ENCODE measurements around the gene ANKRD33. TPM values are rescaled to one million over a fixed set of nuclear protein-coding genes. Genes with fewer than 3 reads are reported as not detected.

The ANKRD33 gene
- total RNA-seq, 2 experiments from 2014 or later, result not detected

DNA sequence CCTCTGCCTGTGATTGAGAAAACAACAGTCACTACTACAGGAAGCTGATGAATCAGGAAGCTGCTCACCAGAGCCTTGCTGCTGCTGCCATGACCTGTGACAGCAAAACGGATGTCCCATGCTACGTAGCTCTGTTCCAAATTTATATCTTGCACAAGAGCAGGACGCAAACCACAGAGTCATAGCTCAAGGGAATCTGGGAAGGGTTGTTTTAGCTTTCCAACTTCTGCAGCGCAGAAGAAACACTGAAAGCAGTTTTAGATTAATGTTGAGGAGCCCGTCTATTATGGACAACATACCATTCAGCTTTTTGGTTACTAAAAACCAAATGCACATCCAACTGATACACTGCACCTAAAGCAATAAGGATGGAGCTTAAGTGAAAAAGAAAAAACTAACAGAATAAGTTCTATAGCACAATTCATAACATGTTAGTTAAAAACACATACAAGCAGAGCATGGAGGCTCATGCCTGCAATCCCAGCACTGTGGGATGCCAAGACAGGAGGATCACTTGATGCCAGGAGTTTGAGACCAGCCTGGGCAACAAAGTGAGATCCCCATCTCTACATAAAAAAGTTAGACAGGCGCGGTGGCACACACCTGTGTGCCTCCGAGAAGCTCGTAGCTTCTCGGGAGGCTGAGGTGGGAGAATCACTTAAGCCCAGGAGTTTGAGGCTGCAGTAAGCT lies 1.7 kb upstream of the ANKRD33 start:
- no peaks in the 10 kb centered on the region for H3K36me3 Mint-ChIP-seq
- peak overlapping the region; percentile 56 for H3K27ac Mint-ChIP-seq
- DNase-seq, result peak; percentile 69
- intact Hi-C loops (cut with micrococcal nuclease), result no loop called here
- POLR2A ChIA-PET, result interaction anchor here (0.6 to 1.5 kb wide), 3 partner anchors 65 to 316 kb away, joined by 3 to 6 read pairs (median 4); no protein-coding TSS in a partner anchor
- peaks cover 8% of the 10 kb centered on the region for H3K9me3 Mint-ChIP-seq
- no peaks in the 10 kb centered on the region for H3K27me3 Mint-ChIP-seq
- H3K4me3 Mint-ChIP-seq, result peak overlapping the region; percentile 35
- CTCF ChIA-PET, result interaction anchor here (0.5 to 3.3 kb wide), 14 partner anchors 9 to 234 kb away, joined by 3 to 18 read pairs (median 4); no protein-coding TSS in a partner anchor
- H3K4me1 Mint-ChIP-seq (ENCODE audit: low read depth), result peaks cover 14% of the 10 kb centered on the region

DNA sequence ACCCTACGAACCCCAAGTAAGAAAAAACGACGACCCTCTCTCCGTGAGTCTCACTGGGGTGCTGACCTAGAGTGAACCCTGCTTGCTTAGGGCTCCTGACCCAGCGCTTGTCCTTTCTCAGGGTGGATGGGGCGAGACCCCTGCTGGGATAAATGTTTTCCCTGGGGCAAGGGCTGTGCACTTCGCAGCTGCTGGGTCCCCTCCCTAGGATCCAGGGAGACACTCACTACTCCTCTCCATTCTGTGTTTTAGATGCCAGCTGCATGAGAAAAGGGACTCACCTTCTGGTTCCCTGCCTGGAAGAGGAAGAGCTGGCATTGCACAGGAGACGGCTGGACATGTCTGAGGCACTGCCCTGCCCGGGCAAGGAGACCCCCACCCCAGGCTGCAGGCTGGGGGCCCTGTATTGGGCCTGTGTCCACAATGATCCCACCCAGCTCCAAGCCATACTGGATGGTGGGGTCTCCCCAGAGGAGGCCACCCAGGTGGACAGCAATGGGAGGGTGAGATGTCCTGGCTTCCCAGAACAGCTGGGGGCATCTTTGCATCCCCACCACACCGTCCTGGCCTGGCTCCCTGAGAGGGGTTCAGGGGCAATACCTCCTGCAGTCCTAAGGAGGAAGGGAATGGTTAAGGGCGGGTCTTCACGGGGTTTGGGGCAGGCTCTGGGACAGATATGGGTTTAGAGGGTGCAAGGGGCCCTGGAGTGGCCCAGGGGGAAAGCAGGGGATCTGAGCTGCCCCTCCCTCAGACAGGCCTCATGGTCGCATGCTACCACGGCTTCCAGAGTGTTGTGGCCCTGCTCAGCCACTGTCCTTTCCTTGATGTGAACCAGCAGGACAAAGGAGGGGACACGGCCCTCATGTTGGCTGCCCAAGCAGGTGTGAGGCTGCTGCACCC lies 663 bp downstream of the ANKRD33 start:
- DNase-seq, result no peak
- no peaks in the 10 kb centered on the region for H3K27me3 Mint-ChIP-seq
- CTCF ChIA-PET, result interaction anchor here (1.8 to 3.3 kb wide), 2 partner anchors 13 to 92 kb away, joined by 5 to 18 read pairs; no protein-coding TSS in a partner anchor
- H3K4me3 Mint-ChIP-seq, result no peak overlapping the region
- POLR2A ChIA-PET, result no interaction called here
- no peaks in the 10 kb centered on the region for H3K36me3 Mint-ChIP-seq
- peaks cover 14% of the 10 kb centered on the region for H3K4me1 Mint-ChIP-seq (ENCODE audit: low read depth)
- intact Hi-C loops (cut with micrococcal nuclease), result no loop called here
- H3K27ac Mint-ChIP-seq, result no peak overlapping the region
- H3K9me3 Mint-ChIP-seq, result peaks cover 8% of the 10 kb centered on the region

GRCh38 chr12:51889216-51890132 lies 1.6 kb downstream of the ANKRD33 start:
- no peak overlapping the region for H3K27ac Mint-ChIP-seq
- intact Hi-C loops (cut with micrococcal nuclease), result no loop called here
- ChIA-PET POLR2A (no interaction called here), CTCF (interaction anchor here (1.8 kb wide), 1 partner anchor 91 kb away, joined by 5 read pairs; no protein-coding TSS in a partner anchor)
- DNase-seq, result no peak
- no peaks in the 10 kb centered on the region for H3K27me3 Mint-ChIP-seq
- H3K4me3 Mint-ChIP-seq, result no peak overlapping the region
- H3K36me3 Mint-ChIP-seq, result no peaks in the 10 kb centered on the region
- H3K4me1 Mint-ChIP-seq (ENCODE audit: low read depth), result peaks cover 14% of the 10 kb centered on the region
- H3K9me3 Mint-ChIP-seq, result peaks cover 8% of the 10 kb centered on the region

DNA sequence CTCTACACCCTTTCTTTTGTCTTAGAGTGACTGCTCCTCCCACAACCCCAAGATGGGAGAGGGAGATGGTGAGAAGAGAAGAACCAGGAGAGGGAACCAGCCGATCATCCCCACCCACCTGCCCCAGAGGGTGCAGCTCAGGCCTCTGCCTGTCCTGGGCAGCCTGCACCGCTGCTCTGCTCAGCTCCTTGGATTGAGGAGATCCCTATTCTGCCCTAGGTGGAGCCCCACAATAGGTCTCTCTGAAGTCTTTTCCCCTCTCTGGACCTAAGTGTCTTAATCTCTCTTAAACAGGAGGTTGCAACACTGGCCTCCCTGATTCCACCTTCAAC lies 2.2 kb downstream of the ANKRD33 start:
- no peak for DNase-seq
- intact Hi-C loops (cut with micrococcal nuclease), result no loop called here
- H3K4me1 Mint-ChIP-seq (ENCODE audit: low read depth), result peaks cover 10% of the 10 kb centered on the region
- ChIA-PET POLR2A (no interaction called here), CTCF (no interaction called here)
- H3K27me3 Mint-ChIP-seq, result no peaks in the 10 kb centered on the region
- H3K27ac Mint-ChIP-seq, result no peak overlapping the region
- no peaks in the 10 kb centered on the region for H3K36me3 Mint-ChIP-seq
- H3K4me3 Mint-ChIP-seq, result no peak overlapping the region
- peaks cover 3% of the 10 kb centered on the region for H3K9me3 Mint-ChIP-seq

GRCh38 chr12:51890511-51891171 lies 2.7 kb downstream of the ANKRD33 start:
- peaks cover 8% of the 10 kb centered on the region for H3K4me1 Mint-ChIP-seq (ENCODE audit: low read depth)
- ChIA-PET POLR2A (no interaction called here), CTCF (no interaction called here)
- intact Hi-C loops (cut with micrococcal nuclease), result no loop called here
- no peaks in the 10 kb centered on the region for H3K9me3 Mint-ChIP-seq
- H3K27me3 Mint-ChIP-seq, result no peaks in the 10 kb centered on the region
- H3K36me3 Mint-ChIP-seq, result no peaks in the 10 kb centered on the region
- H3K27ac Mint-ChIP-seq, result no peak overlapping the region
- H3K4me3 Mint-ChIP-seq, result no peak overlapping the region
- no peak for DNase-seq

- no peak for DNase-seq
- Mint-ChIP-seq H3K36me3 (no peaks in the 10 kb centered on the region), H3K4me3 (no peak overlapping the region), H3K27ac (no peak overlapping the region), H3K27me3 (peaks cover 3% of the 10 kb centered on the region), H3K9me3 (no peaks in the 10 kb centered on the region), H3K4me1 (ENCODE audit: low read depth) (no peaks in the 10 kb centered on the region)
- intact Hi-C loops (cut with micrococcal nuclease), result no loop called here
- ChIA-PET CTCF (interaction anchor here (0.9 to 1.6 kb wide), 2 partner anchors 31 to 132 kb away, joined by 3 to 9 read pairs; no protein-coding TSS in a partner anchor), POLR2A (no interaction called here)
Measured at GRCh38 chr12:51891843-51892242, 3.9 kb downstream of the ANKRD33 start.

DNA sequence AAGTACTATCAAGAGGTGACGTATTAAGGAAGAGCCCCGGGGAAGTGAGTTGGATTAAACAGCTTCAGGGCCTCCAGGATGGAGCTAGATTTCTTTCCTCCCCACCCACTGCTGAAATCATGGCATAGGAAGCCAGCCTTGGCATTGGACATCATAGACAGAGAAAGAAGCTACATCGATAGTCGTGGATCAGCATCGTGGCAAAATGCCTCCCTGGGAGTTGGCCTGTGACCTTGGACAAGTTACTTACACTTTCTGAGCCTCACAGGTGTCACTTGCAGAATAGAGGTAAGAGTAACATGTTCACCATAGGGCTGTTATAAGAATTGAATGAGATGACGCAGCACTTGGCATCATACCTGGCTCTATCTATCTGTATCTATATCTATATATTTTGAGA lies 5.9 kb downstream of the ANKRD33 start:
- Mint-ChIP-seq H3K4me3 (no peak overlapping the region), H3K27me3 (peaks cover 3% of the 10 kb centered on the region), H3K4me1 (ENCODE audit: low read depth) (no peaks in the 10 kb centered on the region), H3K27ac (no peak overlapping the region), H3K9me3 (no peaks in the 10 kb centered on the region), H3K36me3 (no peaks in the 10 kb centered on the region)
- intact Hi-C loops (cut with micrococcal nuclease), result no loop called here
- CTCF ChIA-PET, result interaction anchor here (0.6 to 1.6 kb wide), 5 partner anchors 18 to 128 kb away, joined by 3 to 6 read pairs (median 4); no protein-coding TSS in a partner anchor
- POLR2A ChIA-PET, result interaction anchor here (0.6 kb wide), 1 partner anchor 230 kb away, joined by 3 read pairs; no protein-coding TSS in a partner anchor
- DNase-seq, result no peak

DNA sequence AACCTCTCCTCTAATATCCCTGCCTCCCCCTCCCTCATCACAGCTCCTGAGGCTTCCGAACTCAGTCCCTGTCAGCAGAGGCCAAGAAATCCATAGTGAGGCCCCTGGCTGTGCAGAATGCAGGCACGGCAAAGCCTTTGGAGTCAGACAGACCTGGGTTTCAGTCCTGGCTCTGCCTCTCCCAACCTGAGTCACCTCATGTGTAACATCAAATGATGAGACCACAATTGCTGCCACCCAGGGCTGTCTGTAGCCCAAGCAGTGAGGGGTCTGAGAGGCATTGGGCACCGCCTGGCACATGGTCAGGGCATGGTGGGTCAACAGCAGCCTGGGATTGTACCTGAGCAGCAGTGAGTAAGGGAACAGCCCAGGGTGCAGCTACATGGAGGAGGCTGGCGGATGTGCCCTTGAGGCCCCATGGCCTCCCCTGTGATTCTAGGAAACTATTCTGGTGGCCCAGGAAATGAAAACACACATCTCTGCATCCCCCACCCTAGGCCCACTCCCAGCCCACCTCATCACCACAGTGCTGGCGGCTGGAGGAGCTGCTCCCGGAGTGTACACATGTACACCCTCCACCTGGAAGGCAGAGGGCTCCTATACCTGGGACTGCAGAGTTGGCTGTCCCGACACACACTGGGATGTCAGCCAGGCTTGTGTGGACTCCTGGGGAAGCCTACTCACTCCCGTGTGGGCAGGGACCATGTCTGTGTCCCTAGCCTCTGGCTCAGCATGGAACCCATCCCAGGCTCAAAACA lies 7.7 kb downstream of the ANKRD33 start:
- H3K4me1 Mint-ChIP-seq (ENCODE audit: low read depth), result no peaks in the 10 kb centered on the region
- POLR2A ChIA-PET, result no interaction called here
- no peak overlapping the region for H3K4me3 Mint-ChIP-seq
- DNase-seq, result no peak
- CTCF ChIA-PET, result interaction anchor here (1.1 kb wide), 1 partner anchor 9 kb away, joined by 3 read pairs; no protein-coding TSS in a partner anchor
- no peak overlapping the region for H3K27ac Mint-ChIP-seq
- intact Hi-C loops (cut with micrococcal nuclease), result no loop called here
- peaks cover 3% of the 10 kb centered on the region for H3K27me3 Mint-ChIP-seq
- no peaks in the 10 kb centered on the region for H3K36me3 Mint-ChIP-seq
- no peaks in the 10 kb centered on the region for H3K9me3 Mint-ChIP-seq

DNA sequence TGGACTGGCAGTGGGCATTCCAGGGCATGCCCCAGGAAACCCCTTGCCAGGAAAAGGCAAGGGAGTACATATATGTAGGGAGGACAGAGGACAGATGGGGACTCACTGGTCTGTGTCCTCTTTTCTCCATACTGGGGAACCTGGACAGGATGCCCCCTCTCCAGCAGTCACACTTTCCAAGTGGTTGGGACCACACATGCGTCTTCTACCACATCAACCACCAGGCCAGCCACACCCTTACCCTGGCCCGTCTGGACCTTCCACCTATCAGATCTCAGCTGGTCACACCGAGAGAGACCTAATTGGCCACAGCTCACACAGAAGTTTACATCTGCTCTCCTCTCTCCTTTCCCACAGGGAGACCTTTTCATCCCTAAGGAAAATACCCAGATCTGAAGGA lies 8.3 kb downstream of the ANKRD33 start:
- no peak overlapping the region for H3K27ac Mint-ChIP-seq
- H3K36me3 Mint-ChIP-seq, result no peaks in the 10 kb centered on the region
- no peaks in the 10 kb centered on the region for H3K9me3 Mint-ChIP-seq
- ChIA-PET POLR2A (no interaction called here), CTCF (no interaction called here)
- H3K27me3 Mint-ChIP-seq, result peaks cover 3% of the 10 kb centered on the region
- no peak overlapping the region for H3K4me3 Mint-ChIP-seq
- no peak for DNase-seq
- no peaks in the 10 kb centered on the region for H3K4me1 Mint-ChIP-seq (ENCODE audit: low read depth)
- intact Hi-C loops (cut with micrococcal nuclease), result no loop called here

- POLR2A ChIA-PET, result no interaction called here
- CTCF ChIA-PET, result no interaction called here
- intact Hi-C loops (cut with micrococcal nuclease), result no loop called here
- Mint-ChIP-seq H3K36me3 (no peaks in the 10 kb centered on the region), H3K4me3 (no peak overlapping the region), H3K9me3 (no peaks in the 10 kb centered on the region), H3K27ac (no peak overlapping the region), H3K27me3 (peaks cover 3% of the 10 kb centered on the region), H3K4me1 (ENCODE audit: low read depth) (no peaks in the 10 kb centered on the region)
- DNase-seq, result no peak
Measured at GRCh38 chr12:51897181-51897580, 9.3 kb downstream of the ANKRD33 start.

DNA sequence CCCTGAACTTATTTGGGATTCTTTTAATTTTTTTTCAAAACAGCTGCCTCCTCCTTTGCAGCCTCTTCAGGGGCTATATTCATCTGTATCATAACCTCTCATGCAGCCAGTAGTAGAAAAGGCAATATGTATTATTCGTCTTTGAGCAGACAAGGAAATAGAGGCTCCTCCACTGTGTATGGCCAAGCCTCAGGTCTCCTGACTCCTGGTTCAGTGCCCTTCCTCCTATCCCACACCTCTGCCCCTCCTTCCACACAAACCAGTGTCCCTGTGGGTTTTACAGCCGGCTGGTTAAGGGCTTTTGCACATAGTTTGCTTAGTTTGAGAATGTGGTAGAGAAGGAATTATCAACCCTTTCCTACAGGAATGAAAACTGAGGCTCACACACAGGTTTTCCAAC lies 10.6 kb downstream of the ANKRD33 start:
- ChIA-PET CTCF (no interaction called here), POLR2A (no interaction called here)
- intact Hi-C loops (cut with micrococcal nuclease), result no loop called here
- DNase-seq, result no peak
- H3K27ac Mint-ChIP-seq, result no peak overlapping the region
- no peaks in the 10 kb centered on the region for H3K4me1 Mint-ChIP-seq (ENCODE audit: low read depth)
- no peak overlapping the region for H3K4me3 Mint-ChIP-seq
- H3K27me3 Mint-ChIP-seq, result peaks cover 3% of the 10 kb centered on the region
- no peaks in the 10 kb centered on the region for H3K36me3 Mint-ChIP-seq
- no peaks in the 10 kb centered on the region for H3K9me3 Mint-ChIP-seq
